HFFc6 (cell line): ENCODE results near the gene GAB2. TPM values are rescaled to one million over a fixed set of nuclear protein-coding genes. Genes with fewer than 3 reads are reported as not detected.

Experiments
- DNase-seq: peaks from one replicate; pipeline ENCODE4 v3.0.0-alpha.2; 2018
- H3K27ac Mint-ChIP-seq: 2 replicates; pipeline ENCODE4 v1.8.0; 2020; ENCODE audit warnings: mild to moderate bottlenecking, mixed read lengths
- H3K27me3 Mint-ChIP-seq: 2 replicates; pipeline ENCODE4 v1.8.0; 2021; ENCODE audit warnings: mild to moderate bottlenecking, moderate library complexity, mixed read lengths; ENCODE audit not compliant: insufficient read depth
- H3K36me3 Mint-ChIP-seq: 2 replicates; pipeline ENCODE4 v1.8.0; 2021; ENCODE audit warnings: low read depth, mixed read lengths
- H3K4me1 Mint-ChIP-seq: 2 replicates; pipeline ENCODE4 v1.8.0; 2020; ENCODE audit warnings: low read depth, mixed read lengths
- H3K4me3 Mint-ChIP-seq: 2 replicates; pipeline ENCODE4 v1.8.0; 2020; ENCODE audit warnings: mild to moderate bottlenecking, moderate library complexity, mixed read lengths
- H3K9me3 Mint-ChIP-seq: 2 replicates; pipeline ENCODE4 v1.8.0; 2020; ENCODE audit warnings: mild to moderate bottlenecking, mixed read lengths
- CTCF ChIP-seq: fragments of 200-600 bp; sonication (generic); IDR thresholded peaks from 2 replicates; pipeline ENCODE4 v1.5.0; 2021; ENCODE audit warnings: antibody characterized with exemption, mild to moderate bottlenecking
- total RNA-seq, 6 experiments: library from RNA; stranded (reverse); fragmentation: NEBNext Ultra II Directional; extraction: Animal tissue kit (Norgen Biotek cat#: 25700); gene quantifications; 2 replicates in 1 of 6; 3 replicates in 5 of 6; pipeline ENCODE4 v1.2.3, GENCODE V29; 2021

Gene GAB2
- total RNA-seq, 6 experiments from 2014 or later: 8.4 to 12.1 (median 9.9) TPM

GRCh38 chr11:78208257-78209165 is 209.1 kb downstream of the GAB2 start:
- TF ChIP-seq CTCF: no peak
- Mint-ChIP-seq H3K4me3 (no peak overlapping the region), H3K36me3 (peaks cover 27% of the 10 kb centered on the region), H3K4me1 (peaks cover 24% of the 10 kb centered on the region), H3K9me3 (no peaks in the 10 kb centered on the region), H3K27me3 (0 out of 2 replicates have a peak, but pooled peaks cover 2% of the 10 kb centered on the region), H3K27ac (no peak overlapping the region)
- peak; percentile 9 for DNase-seq

GRCh38 chr11:78207532-78208256 is 209.9 kb downstream of the GAB2 start:
- 0 out of 2 replicates have a peak, but pooled peaks cover 2% of the 10 kb centered on the region for H3K27me3 Mint-ChIP-seq
- H3K36me3 Mint-ChIP-seq: peaks cover 27% of the 10 kb centered on the region
- H3K9me3 Mint-ChIP-seq: no peaks in the 10 kb centered on the region
- H3K4me3 Mint-ChIP-seq: no peak overlapping the region
- no peak for DNase-seq
- TF ChIP-seq CTCF: no peak
- peaks cover 21% of the 10 kb centered on the region for H3K4me1 Mint-ChIP-seq
- H3K27ac Mint-ChIP-seq: no peak overlapping the region

- peaks cover 22% of the 10 kb centered on the region; the same call in 1 of the 2 replicates for H3K36me3 Mint-ChIP-seq
- peaks cover 10% of the 10 kb centered on the region for H3K4me1 Mint-ChIP-seq
- DNase-seq: no peak
- H3K27ac Mint-ChIP-seq: no peak overlapping the region
- H3K27me3 Mint-ChIP-seq: peaks cover 2% of the 10 kb centered on the region; the same call in 1 of the 2 replicates
- TF ChIP-seq CTCF: no peak
- H3K4me3 Mint-ChIP-seq: no peak overlapping the region
- H3K9me3 Mint-ChIP-seq: no peaks in the 10 kb centered on the region
Observed at GRCh38 chr11:78205691-78206090, 211.9 kb downstream of the GAB2 start.

- H3K4me3 Mint-ChIP-seq: no peak overlapping the region
- no peak overlapping the region for H3K27ac Mint-ChIP-seq
- H3K4me1 Mint-ChIP-seq: peaks cover 10% of the 10 kb centered on the region
- H3K36me3 Mint-ChIP-seq: peaks cover 18% of the 10 kb centered on the region; the same call in 1 of the 2 replicates
- no peak for DNase-seq
- no peak for TF ChIP-seq CTCF
- H3K27me3 Mint-ChIP-seq: peaks cover 2% of the 10 kb centered on the region; the same call in 1 of the 2 replicates
- no peaks in the 10 kb centered on the region for H3K9me3 Mint-ChIP-seq
Observed at GRCh38 chr11:78205256-78205655, 212.4 kb downstream of the GAB2 start.

GRCh38 chr11:78203184-78203583 is 214.4 kb downstream of the GAB2 start:
- Mint-ChIP-seq H3K27me3 (no peaks in the 10 kb centered on the region; the same call in 1 of the 2 replicates), H3K4me1 (peaks cover 6% of the 10 kb centered on the region), H3K4me3 (no peak overlapping the region), H3K9me3 (no peaks in the 10 kb centered on the region), H3K27ac (no peak overlapping the region), H3K36me3 (peaks cover 15% of the 10 kb centered on the region)
- no peak for TF ChIP-seq CTCF
- DNase-seq: no peak
